Lower leg skin (tissue), 3 donors: ENCODE results near the gene ATL1.
"Not testable (repeated sequence)": the region's sequence is repeated elsewhere in the genome, so short reads cannot be mapped to it uniquely, and the experiment has no call there.

Experiments
- POLR2A ChIP-seq, 2 donors: fragments of 450-650 bp; IDR thresholded peaks; one replicate each; pipeline ENCODE4 v1.6.1; 2016 to 2017; ENCODE audit warnings: antibody characterized with exemption in 2 of 2, mild to moderate bottlenecking in 1 of 2, moderate library complexity in 1 of 2
- TF ChIP-seq, protein P1 (sequence below), 3 donors: fragments of 450-650 bp; IDR thresholded peaks; one replicate each; pipeline ENCODE4 v1.5.1; 2016; ENCODE audit warnings: antibody characterized with exemption in 3 of 3, mild to moderate bottlenecking in 3 of 3, moderate library complexity in 2 of 3

DNA sequence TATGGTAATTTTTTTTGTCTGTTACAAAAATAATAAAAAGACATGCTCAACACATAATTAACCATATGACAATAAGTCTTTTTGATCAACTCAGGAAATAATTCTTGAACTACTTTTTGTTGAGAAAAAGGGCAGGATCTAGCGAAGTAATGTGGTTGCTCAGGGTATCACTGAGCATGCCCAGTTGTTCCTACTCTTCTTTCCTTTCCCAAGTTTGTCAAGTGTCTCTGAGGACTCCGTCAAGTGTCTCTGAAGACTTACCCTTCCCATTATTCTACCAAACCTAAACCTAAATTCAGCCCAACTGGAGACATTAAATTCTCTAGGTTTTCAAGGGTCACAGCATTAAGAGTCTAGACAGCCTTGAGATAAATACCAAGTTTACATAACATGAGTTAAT, 104.6 kb downstream of the ATL1 start:
- TF ChIP-seq, protein P1, sequence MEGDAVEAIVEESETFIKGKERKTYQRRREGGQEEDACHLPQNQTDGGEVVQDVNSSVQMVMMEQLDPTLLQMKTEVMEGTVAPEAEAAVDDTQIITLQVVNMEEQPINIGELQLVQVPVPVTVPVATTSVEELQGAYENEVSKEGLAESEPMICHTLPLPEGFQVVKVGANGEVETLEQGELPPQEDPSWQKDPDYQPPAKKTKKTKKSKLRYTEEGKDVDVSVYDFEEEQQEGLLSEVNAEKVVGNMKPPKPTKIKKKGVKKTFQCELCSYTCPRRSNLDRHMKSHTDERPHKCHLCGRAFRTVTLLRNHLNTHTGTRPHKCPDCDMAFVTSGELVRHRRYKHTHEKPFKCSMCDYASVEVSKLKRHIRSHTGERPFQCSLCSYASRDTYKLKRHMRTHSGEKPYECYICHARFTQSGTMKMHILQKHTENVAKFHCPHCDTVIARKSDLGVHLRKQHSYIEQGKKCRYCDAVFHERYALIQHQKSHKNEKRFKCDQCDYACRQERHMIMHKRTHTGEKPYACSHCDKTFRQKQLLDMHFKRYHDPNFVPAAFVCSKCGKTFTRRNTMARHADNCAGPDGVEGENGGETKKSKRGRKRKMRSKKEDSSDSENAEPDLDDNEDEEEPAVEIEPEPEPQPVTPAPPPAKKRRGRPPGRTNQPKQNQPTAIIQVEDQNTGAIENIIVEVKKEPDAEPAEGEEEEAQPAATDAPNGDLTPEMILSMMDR (IDR thresholded peaks at IDR 0.05) = not testable (repeated sequence)
- not testable (repeated sequence) for TF ChIP-seq POLR2A (IDR thresholded peaks at IDR 0.05)
